ENCODE data around the gene TSHZ2.

The TSHZ2 gene

DNA sequence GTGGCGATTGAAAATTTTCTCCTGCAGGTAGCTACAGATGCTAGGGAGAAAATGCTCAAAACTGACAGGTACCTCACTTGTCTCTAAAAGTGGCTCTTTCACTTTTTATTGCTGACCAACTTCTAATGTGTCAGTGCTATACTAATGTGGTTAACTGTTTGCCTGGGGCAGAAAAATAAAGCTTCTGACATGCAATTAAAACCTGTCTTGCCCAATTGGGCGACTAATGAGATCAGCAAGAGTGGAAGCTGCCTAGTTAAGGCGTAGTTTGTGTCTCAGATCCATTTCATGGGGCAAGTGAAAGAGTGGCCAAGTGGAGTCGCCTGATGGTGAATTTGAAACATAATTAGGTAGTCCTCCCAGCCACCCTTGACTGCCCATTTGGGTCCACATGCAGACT, 193.3 kb downstream of the TSHZ2 start:
- no peak for DNase-seq (ENCODE audit: low spot score)

- no peak for DNase-seq (ENCODE audit: low spot score)
Measured at GRCh38 chr20:53168491-53168890, 196.3 kb downstream of the TSHZ2 start.

GRCh38 chr20:53170196-53170595, 198.0 kb downstream of the TSHZ2 start:
- DNase-seq (ENCODE audit: low spot score): no peak

DNA sequence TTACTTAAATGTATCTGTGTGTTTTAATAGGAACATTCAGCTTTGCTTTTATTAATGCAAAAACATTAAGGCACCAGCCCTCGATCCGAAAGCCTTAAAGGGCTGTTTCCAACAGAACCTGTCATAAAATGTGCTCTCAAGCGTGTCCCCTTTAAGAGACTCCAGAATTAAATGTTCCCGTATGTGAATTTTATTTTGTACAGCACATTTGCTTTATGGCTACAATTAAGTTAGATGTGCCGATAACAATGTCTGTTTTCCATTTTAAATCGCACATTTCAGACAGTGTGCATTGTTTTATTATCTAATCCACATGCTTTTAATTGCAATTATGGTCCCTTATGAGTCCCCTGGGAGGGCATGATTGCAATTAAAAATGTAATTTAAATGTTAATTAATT, 198.9 kb downstream of the TSHZ2 start:
- DNase-seq (ENCODE audit: low spot score): no peak

DNA sequence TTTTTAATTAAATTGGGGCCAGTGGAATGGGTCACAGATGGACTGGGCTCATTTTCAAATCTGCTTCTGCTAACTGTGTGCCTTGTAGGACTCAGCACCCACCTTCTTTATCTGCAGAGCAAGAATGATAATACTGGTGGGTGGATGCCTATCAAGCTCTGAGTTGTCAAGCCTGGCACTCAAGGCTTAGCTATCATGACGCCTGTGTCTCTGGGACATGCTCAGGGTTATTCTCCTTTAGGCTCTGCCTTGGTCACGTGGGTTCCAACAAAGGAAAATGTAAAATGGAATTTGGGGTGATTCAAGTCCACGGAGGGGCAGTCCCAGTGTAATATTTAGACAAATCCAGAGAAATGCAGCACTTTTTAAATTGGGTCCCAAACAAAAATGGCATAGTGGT, 202.3 kb downstream of the TSHZ2 start:
- DNase-seq (ENCODE audit: low spot score): no peak

DNA sequence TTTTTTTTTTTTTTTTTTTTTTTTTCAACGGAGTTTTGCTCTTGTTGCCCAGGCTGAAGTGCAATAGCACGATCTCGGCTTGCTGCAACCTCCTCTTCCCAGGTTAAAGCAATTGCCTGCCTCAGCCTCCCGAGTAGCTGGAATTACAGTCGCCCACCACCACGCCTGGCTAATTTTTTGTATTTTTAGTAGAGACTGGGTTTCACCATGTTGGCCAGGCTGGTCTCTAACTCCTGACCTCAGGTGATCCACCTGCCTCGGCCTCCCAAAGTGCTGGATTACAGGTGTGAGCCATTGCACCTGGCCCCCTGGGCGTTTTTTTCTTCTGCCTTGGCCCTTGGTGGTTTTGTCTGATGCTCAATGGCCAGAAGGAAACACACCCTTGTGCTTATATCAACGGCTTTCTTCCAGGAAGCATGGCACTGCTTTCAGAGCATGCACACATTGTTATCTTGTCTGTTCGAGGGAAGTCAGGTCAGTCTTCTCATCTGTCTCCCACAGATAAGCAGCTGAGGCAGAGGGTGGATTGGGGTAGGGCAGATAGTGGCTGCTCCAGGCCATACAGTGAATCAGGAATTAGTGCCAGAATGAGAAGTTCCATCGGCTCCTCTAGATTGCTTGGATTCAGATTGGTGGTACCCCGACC, 203.1 kb downstream of the TSHZ2 start:
- DNase-seq (ENCODE audit: low spot score): no peak

DNA sequence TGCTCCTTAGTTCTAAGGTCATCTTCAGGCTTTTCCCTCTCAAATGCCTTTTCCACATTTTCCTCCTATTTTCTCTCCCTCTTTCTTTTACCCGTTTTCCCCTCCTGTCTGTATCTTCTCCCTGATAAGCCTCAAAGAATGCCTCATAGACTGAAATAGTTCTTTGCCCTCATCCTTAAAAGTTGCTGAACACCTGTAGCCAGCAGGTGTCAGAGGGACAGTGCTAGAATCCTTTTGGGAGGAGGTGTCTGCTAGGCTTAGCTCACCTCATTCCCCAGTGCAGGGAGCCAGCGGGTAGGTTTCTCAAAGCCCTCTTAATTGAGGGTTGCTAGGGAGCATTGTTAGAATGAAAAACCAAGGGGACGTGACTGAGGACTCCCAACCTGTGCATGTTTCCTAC, 204.0 kb downstream of the TSHZ2 start:
- no peak for DNase-seq (ENCODE audit: low spot score)

DNA sequence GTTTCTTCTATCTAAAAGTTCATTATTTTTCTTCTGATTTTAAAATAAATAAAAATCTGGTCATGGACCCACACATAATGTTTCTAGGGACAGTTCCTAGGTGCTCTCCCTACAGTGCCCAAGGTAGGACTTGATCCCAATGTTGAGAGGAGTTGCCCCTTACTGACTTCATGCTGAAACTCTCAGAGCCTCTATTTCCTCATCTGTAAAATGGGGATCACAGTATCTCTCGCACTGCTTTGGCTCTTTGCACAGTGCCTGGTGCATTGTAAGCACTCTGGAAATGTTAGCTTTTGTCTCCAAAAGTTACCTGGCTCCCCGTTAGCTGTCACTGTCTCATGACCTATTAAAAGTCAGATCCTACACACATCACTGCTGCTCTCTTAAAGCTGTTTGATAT, 205.5 kb downstream of the TSHZ2 start:
- no peak for DNase-seq (ENCODE audit: low spot score)

GRCh38 chr20:53179749-53180148, 207.6 kb downstream of the TSHZ2 start:
- no peak for DNase-seq (ENCODE audit: low spot score)

DNA sequence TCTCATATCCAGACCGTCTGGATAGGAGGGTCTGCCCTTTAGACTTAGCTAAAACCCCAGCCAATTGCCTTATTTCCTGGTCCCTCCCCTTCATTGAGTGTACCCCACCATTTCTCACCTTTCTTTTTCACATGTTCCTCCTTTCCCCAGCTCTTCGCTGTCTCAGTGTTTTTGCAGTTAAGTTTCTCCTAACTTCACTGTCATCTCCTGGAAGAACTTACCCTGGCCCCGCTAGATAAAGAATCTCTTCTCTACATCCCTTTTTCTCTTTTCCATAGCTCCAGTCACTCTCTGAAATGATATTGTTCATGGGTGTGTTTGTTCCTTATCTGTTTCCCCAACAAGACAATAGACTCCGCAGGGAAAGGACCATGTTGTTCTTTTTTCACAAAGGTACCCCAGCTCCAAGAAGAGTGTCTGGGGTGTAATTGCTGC, 208.8 kb downstream of the TSHZ2 start:
- DNase-seq (ENCODE audit: low spot score): no peak

GRCh38 chr20:53181866-53182376, 209.8 kb downstream of the TSHZ2 start:
- no peak for DNase-seq (ENCODE audit: low spot score)

GRCh38 chr20:53183181-53183580, 211.0 kb downstream of the TSHZ2 start:
- no peak for DNase-seq (ENCODE audit: low spot score)

DNA sequence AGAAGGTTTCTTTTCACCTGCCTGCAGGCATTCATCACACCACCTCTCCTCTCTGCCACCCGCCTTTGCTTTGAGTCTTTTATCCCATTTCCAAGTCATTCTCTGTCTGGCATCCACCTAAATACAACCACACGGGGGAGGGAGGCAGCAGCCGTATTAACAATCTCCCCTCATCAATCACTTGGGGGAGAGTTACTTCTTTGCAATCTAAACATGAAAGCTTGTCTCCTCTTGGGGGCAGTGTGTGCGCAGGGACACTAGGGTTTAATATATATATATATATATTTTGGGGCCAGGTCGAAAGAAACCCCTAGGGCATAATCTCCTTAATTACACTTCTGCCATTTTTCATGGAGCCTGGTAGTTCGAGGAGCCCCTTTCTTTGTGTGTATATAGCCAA, 214.5 kb downstream of the TSHZ2 start:
- no peak for DNase-seq (ENCODE audit: low spot score)

- DNase-seq (ENCODE audit: low spot score): no peak
Measured at GRCh38 chr20:53187392-53188068, 215.4 kb downstream of the TSHZ2 start.

- DNase-seq (ENCODE audit: low spot score): no peak
Measured at GRCh38 chr20:53190225-53190624, 218.1 kb downstream of the TSHZ2 start.

- DNase-seq (ENCODE audit: low spot score): no peak
Measured at GRCh38 chr20:53191957-53192356, 219.8 kb downstream of the TSHZ2 start.

GRCh38 chr20:53194306-53195290, 222.4 kb downstream of the TSHZ2 start:
- DNase-seq (ENCODE audit: low spot score): no peak

- DNase-seq (ENCODE audit: low spot score): no peak
Measured at GRCh38 chr20:53195876-53196610, 223.9 kb downstream of the TSHZ2 start.

DNA sequence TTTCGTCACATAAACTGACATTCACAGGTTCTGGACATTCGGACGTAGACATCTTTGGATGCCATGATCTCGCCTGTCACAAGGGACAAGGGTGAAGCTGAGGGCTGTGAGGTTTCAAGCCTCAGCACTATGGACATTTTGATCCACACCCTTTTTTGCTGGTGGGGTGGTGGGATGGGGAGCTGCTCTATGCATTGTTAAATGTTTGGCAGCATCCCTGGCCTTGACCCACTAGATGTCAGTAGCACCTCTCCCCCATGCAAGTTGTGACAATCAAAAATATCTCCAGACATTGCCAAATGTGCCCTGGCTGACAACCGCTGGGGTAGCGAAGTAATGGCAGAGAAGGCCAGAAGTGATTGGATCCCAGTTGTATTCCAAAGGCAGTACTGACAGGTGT, 229.4 kb downstream of the TSHZ2 start:
- DNase-seq (ENCODE audit: low spot score): no peak

GRCh38 chr20:53202777-53203176, 230.6 kb downstream of the TSHZ2 start:
- peak; percentile 90 for DNase-seq (ENCODE audit: low spot score)

- no peak for DNase-seq (ENCODE audit: low spot score)
Measured at GRCh38 chr20:53205046-53205445, 232.9 kb downstream of the TSHZ2 start.

Measured in SW480 (cell line).